SU-DHL-6 (cell line): ENCODE data around the gene NRIP3.

Source experiments
- EZH2phosphoT487 ChIP-seq: fragments of 200-600 bp; sonication (generic), shearing (Covaris generic); conservative IDR thresholded peaks from 2 replicates; pipeline ENCODE4 v1.6.1; 2018; ENCODE audit warnings: mild to moderate bottlenecking, antibody characterized with exemption, low read length, moderate library complexity, mixed read lengths
- TF ChIP-seq, protein P1 (sequence below): fragments of 200-600 bp; sonication (generic); IDR thresholded peaks from one replicate; pipeline ENCODE4 v1.5.1; 2017; ENCODE audit warnings: antibody characterized with exemption, mild to moderate bottlenecking, low read length, moderate library complexity; ENCODE audit not compliant: insufficient read depth, poor library complexity, severe bottlenecking

DNA sequence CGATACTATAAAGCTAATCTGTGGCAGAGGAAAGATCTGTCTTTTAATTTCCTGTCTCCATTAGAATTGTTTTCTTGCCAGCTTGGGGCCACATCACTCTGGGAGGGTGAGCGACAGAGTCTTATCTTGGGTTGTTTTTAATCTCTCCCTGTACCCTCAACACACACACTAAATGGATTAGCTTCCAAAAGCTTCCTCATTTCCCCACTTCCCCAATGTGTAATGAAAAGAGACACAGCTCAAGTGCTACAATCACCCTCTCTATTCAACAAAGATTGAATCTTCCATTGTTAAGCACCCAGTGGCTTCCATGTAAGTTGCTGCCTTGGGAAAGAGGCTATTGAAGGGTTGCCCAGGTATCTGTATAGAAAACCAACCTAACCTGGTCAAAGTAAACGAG is 54.9 kb downstream of the NRIP3 start:
- TF ChIP-seq, protein P1, sequence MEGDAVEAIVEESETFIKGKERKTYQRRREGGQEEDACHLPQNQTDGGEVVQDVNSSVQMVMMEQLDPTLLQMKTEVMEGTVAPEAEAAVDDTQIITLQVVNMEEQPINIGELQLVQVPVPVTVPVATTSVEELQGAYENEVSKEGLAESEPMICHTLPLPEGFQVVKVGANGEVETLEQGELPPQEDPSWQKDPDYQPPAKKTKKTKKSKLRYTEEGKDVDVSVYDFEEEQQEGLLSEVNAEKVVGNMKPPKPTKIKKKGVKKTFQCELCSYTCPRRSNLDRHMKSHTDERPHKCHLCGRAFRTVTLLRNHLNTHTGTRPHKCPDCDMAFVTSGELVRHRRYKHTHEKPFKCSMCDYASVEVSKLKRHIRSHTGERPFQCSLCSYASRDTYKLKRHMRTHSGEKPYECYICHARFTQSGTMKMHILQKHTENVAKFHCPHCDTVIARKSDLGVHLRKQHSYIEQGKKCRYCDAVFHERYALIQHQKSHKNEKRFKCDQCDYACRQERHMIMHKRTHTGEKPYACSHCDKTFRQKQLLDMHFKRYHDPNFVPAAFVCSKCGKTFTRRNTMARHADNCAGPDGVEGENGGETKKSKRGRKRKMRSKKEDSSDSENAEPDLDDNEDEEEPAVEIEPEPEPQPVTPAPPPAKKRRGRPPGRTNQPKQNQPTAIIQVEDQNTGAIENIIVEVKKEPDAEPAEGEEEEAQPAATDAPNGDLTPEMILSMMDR: no peak
- no peak for TF ChIP-seq EZH2phosphoT487
